Uterus (tissue), 4 donors: ENCODE measurements around the gene ABLIM2. TPM values are rescaled to one million over a fixed set of nuclear protein-coding genes. Genes with fewer than 3 reads are reported as not detected.

Source experiments
- DNase-seq, 2 donors: peaks; one replicate each; pipeline ENCODE4 v3.0.0-alpha.2; 2019 to 2020
- H3K27ac ChIP-seq, 2 donors: fragments of 200-600 bp; sonication (generic); 1 replicate in 1 of 2; 2 replicates in 1 of 2; pipeline ENCODE4 v1.5.1; 2016 to 2018
- H3K27me3 ChIP-seq, 2 donors: fragments of 200-600 bp; sonication (generic); one replicate each; pipeline ENCODE4 v1.5.1; 2018 to 2019; ENCODE audit warnings: control low read depth in 1 of 2
- H3K36me3 ChIP-seq, 2 donors: fragments of 200-600 bp; sonication (generic); one replicate each; pipeline ENCODE4 v1.5.1; 2019; ENCODE audit warnings: control low read depth in 1 of 2
- H3K4me1 ChIP-seq, 2 donors: fragments of 200-600 bp; sonication (generic); one replicate each; pipeline ENCODE4 v1.5.1; 2018 to 2019; ENCODE audit warnings: control low read depth in 1 of 2
- H3K4me3 ChIP-seq, 2 donors: fragments of 200-600 bp; sonication (generic); 1 replicate in 1 of 2; 2 replicates in 1 of 2; pipeline ENCODE4 v1.5.1; 2018 to 2019; ENCODE audit warnings: mild to moderate bottlenecking in 1 of 2
- H3K9me3 ChIP-seq, 2 donors: fragments of 200-600 bp; sonication (generic); one replicate each; pipeline ENCODE4 v1.5.1; 2019; ENCODE audit warnings: control low read depth in 1 of 2
- CTCF ChIP-seq, 4 experiments: fragments of 200-600 bp in 2 of 4; fragments of 450-650 bp in 2 of 4; sonication (generic) in 2 of 4; IDR thresholded peaks; one replicate each; pipeline ENCODE4 v1.5.1; 2016 to 2019; ENCODE audit warnings: antibody characterized with exemption in 4 of 4, mild to moderate bottlenecking in 2 of 4, moderate library complexity in 1 of 4
- POLR2A ChIP-seq, 2 donors: fragments of 450-650 bp; IDR thresholded peaks; one replicate each; pipeline ENCODE4 v1.6.1; 2016; ENCODE audit warnings: antibody characterized with exemption in 2 of 2, mild to moderate bottlenecking in 1 of 2, moderate library complexity in 1 of 2
- intact Hi-C: fragments of 100-400 bp; cut with DNase I; formaldehyde crosslinking; loops from one replicate; pipeline ENCODE4 v1.15.1; 2023; ENCODE audit warnings: low total_unique reads
- total RNA-seq, 4 donors: library from RNA; depleted of rRNA in 3 of 4; stranded (reverse); fragments of >200 nt in 3 of 4; gene quantifications; one replicate each; pipeline versions ENCODE4 v1.1.0 to v1.2.4, GENCODE V29; 2014 to 2023
- donor health status: DM: yes; HTN: yes; CAD: no.

ABLIM2 gene
- total RNA-seq, 4 donors from 2014 or later, result 0.77 to 6.0 (median 1.5) TPM

GRCh38 chr4:8131826-8132225, 26.8 kb downstream of the ABLIM2 start:
- H3K4me3 ChIP-seq, result no peak overlapping the region
- TF ChIP-seq POLR2A (IDR thresholded peaks at IDR 0.05), result no peak
- TF ChIP-seq CTCF (IDR thresholded peaks at IDR 0.05), result no peak
- no peaks in the 10 kb centered on the region for H3K9me3 ChIP-seq
- H3K4me1 ChIP-seq, result no peaks in the 10 kb centered on the region
- DNase-seq, result no peak
- H3K36me3 ChIP-seq, result no peaks in the 10 kb centered on the region
- no peak overlapping the region for H3K27ac ChIP-seq
- intact Hi-C loops, result no loop called here
- H3K27me3 ChIP-seq, result no peaks in the 10 kb centered on the region

GRCh38 chr4:8131210-8131609, 27.4 kb downstream of the ABLIM2 start:
- Histone ChIP-seq H3K4me3 (no peak overlapping the region), H3K27me3 (no peaks in the 10 kb centered on the region), H3K27ac (no peak overlapping the region), H3K4me1 (no peaks in the 10 kb centered on the region), H3K36me3 (no peaks in the 10 kb centered on the region), H3K9me3 (no peaks in the 10 kb centered on the region)
- no peak for TF ChIP-seq CTCF (IDR thresholded peaks at IDR 0.05)
- TF ChIP-seq POLR2A (IDR thresholded peaks at IDR 0.05), result no peak
- intact Hi-C loops, result no loop called here
- no peak for DNase-seq

GRCh38 chr4:8130346-8131066, 28.1 kb downstream of the ABLIM2 start:
- H3K36me3 ChIP-seq, result no peaks in the 10 kb centered on the region
- TF ChIP-seq CTCF (IDR thresholded peaks at IDR 0.05), result no peak
- H3K9me3 ChIP-seq, result no peaks in the 10 kb centered on the region
- no peak overlapping the region for H3K27ac ChIP-seq
- H3K4me3 ChIP-seq, result no peak overlapping the region
- DNase-seq, result no peak
- no peaks in the 10 kb centered on the region for H3K4me1 ChIP-seq
- intact Hi-C loops, result no loop called here
- H3K27me3 ChIP-seq, result no peaks in the 10 kb centered on the region

GRCh38 chr4:8129785-8130184, 28.8 kb downstream of the ABLIM2 start:
- H3K4me1 ChIP-seq, result no peaks in the 10 kb centered on the region
- no peaks in the 10 kb centered on the region for H3K27me3 ChIP-seq
- DNase-seq, result no peak
- no peak overlapping the region for H3K4me3 ChIP-seq
- no peaks in the 10 kb centered on the region for H3K36me3 ChIP-seq
- H3K27ac ChIP-seq, result no peak overlapping the region
- no peaks in the 10 kb centered on the region for H3K9me3 ChIP-seq
- intact Hi-C loops, result no loop called here
- TF ChIP-seq CTCF (IDR thresholded peaks at IDR 0.05) (no peak), POLR2A (IDR thresholded peaks at IDR 0.05) (no peak)

- intact Hi-C loops, result no loop called here
- Histone ChIP-seq H3K27ac (no peak overlapping the region), H3K9me3 (no peaks in the 10 kb centered on the region), H3K27me3 (no peaks in the 10 kb centered on the region), H3K36me3 (no peaks in the 10 kb centered on the region), H3K4me3 (no peak overlapping the region), H3K4me1 (no peaks in the 10 kb centered on the region)
- DNase-seq, result no peak
- no peak for TF ChIP-seq CTCF (IDR thresholded peaks at IDR 0.05)
- no peak for TF ChIP-seq POLR2A (IDR thresholded peaks at IDR 0.05)
Measured at GRCh38 chr4:8129136-8129535, 29.5 kb downstream of the ABLIM2 start.
